HG03159 (cell line): Measurements from ENCODE around the gene PDE4D.
"Not testable (repeated sequence)": the region's sequence is repeated elsewhere in the genome, so short reads cannot be mapped to it uniquely, and the experiment has no call there.

ENCODE experiments used
- ATAC-seq: cut with Tn5 transposase; IDR thresholded peaks from one replicate; pipeline ENCODE4 v1.9.1; 2021; ENCODE audit warnings: mild to moderate bottlenecking, moderate library complexity; ENCODE audit not compliant: unreplicated experiment

PDE4D gene

GRCh38 chr5:59390074-59390659, 503.4 kb downstream of the PDE4D start:
- no peak for ATAC-seq

GRCh38 chr5:59387127-59387526, 506.4 kb downstream of the PDE4D start:
- no peak for ATAC-seq

GRCh38 chr5:59385700-59386099, 507.8 kb downstream of the PDE4D start:
- ATAC-seq = no peak

- ATAC-seq = peak; percentile 94
These were observed 513.1 kb downstream of the PDE4D start for GRCh38 chr5:59380350-59380951.

- ATAC-seq = not testable (repeated sequence)
These were observed 519.5 kb downstream of the PDE4D start for GRCh38 chr5:59374036-59374435.

GRCh38 chr5:59371525-59372127, 521.9 kb downstream of the PDE4D start:
- no peak for ATAC-seq

GRCh38 chr5:59368951-59369350, 524.6 kb downstream of the PDE4D start:
- no peak for ATAC-seq

- ATAC-seq = peak; percentile 61
These were observed 525.6 kb downstream of the PDE4D start for GRCh38 chr5:59367791-59368394.

- ATAC-seq = no peak
These were observed 526.7 kb downstream of the PDE4D start for GRCh38 chr5:59366784-59367183.

- no peak for ATAC-seq
These were observed 531.1 kb downstream of the PDE4D start for GRCh38 chr5:59362438-59362837.

GRCh38 chr5:59361454-59361853, 532.1 kb downstream of the PDE4D start:
- no peak for ATAC-seq

GRCh38 chr5:59360130-59360555, 533.4 kb downstream of the PDE4D start:
- no peak for ATAC-seq

- ATAC-seq = no peak
These were observed 535.3 kb downstream of the PDE4D start for GRCh38 chr5:59358005-59358861.

- ATAC-seq = no peak
These were observed 536.0 kb downstream of the PDE4D start for GRCh38 chr5:59357381-59357977.

- ATAC-seq = no peak
These were observed 536.6 kb downstream of the PDE4D start for GRCh38 chr5:59356813-59357380.

GRCh38 chr5:59354811-59355210, 538.7 kb downstream of the PDE4D start:
- ATAC-seq = no peak

- ATAC-seq = no peak
These were observed 539.3 kb downstream of the PDE4D start for GRCh38 chr5:59354274-59354673.

GRCh38 chr5:59351076-59351794, 542.3 kb downstream of the PDE4D start:
- no peak for ATAC-seq

GRCh38 chr5:59348189-59348588, 545.3 kb downstream of the PDE4D start:
- ATAC-seq = no peak

GRCh38 chr5:59346982-59347381, 546.5 kb downstream of the PDE4D start:
- no peak for ATAC-seq
